HG03575 (cell line): ENCODE data around the gene TMEM272.
"Not testable (repeated sequence)": the region's sequence is repeated elsewhere in the genome, so short reads cannot be mapped to it uniquely, and the experiment has no call there.

Source experiments
- ATAC-seq: cut with Tn5 transposase; IDR thresholded peaks from one replicate; pipeline ENCODE4 v1.9.1; 2021; ENCODE audit not compliant: unreplicated experiment, insufficient number of reproducible peaks, low FRiP score; ENCODE audit errors: extremely low read depth

The TMEM272 gene

DNA sequence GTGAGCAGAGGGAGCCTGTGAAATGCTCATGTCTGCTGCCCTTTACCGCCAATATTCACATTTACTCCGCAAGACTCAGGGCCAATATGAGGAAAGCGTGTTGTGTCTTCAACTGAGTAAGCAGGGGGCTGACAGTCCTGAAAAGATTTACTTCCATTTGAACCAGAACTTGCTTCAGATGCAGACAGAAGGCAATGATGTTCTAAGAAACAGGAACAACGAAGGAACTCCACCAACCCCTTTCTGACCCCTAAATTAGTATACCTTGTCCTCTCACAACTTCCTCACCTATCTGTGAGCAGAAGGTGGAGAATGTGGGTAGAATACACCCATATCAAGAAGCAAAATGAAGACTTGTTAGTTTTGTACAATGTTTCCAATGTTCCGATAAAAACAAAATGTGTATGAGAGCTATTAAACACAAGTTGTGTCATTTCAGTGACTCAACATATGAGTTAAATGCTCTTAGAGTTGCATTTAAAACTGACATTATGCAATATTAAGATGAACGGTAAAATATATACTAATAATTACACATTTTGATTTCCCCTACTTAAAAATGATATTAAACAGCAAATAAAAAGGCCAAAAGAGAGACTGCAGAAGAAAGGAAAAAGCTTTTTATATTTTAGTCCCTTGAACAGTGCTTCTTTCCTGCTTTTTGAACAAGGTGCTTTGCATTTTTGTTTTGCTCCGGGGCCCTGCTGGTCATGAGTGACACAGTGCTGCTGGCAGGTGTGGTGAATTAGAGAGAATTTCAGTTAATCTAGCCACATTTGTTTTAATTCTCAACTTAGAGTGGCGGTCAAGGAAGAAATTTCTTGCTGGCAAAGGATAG, 16.0 kb downstream of the TMEM272 start:
- ATAC-seq = no peak

DNA sequence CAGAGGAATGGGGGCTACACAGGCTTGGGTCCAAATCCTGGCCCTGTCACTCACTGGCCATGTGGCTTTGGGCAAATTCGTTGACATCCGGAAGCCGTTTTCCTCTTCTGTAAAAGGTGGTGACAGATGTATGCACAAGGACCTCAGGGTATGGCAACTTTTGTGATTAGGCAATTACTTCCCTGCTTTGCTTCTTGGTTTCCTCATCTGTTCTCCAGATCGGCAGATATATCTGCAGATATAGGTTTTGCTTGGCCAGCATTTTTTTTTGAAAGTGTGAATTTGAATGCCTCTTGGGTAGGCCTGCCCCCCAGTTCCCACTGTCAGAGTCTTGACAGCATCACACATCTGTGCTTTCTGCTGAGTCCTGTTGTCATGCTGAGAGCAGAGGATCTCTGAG, 17.7 kb downstream of the TMEM272 start:
- ATAC-seq = no peak

DNA sequence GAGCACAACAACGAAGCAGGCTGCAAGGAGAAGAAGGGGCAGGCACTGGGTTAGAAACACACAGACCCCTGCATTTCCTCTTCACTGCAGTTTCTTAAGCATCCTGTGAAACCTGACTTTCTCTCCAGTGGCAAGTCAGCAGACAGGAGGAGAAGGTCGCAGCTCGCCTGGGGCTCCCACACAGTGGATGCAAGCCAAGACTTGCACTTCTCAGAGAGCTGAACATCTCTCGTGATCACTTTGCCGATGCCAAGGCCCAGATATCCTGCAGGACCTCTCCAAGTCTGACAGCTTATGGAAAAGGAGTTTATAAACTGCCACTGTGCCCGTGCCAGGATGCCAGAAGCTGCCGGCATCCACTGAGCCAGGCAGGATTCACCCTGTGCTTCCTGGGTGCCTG, 18.4 kb downstream of the TMEM272 start:
- no peak for ATAC-seq

DNA sequence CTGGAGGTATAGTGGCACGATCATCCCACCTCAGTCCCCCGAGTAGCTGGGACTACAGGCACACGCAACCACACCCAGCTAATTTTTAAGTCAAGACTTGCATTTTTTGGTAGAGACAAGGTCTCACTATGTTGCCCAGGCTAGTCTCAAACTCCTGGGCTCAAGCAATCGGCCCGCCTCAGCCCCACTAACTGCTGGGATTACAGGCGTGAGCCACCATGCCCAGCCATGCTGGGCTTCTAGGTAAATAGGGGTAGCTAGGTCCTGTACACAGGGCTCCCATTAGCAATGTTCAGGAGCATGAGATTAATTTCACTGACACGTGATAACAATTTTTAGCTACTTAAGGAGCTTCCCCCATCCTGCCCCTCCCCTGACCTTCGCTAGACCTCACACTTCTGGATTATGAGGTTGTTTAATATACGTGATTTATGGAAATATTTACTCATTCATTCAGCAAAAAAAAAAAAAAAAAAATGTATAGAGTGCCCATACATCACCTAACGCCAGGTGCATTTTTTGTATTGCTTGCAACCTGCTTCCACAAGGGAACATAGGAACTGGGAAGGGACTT, 19.2 kb downstream of the TMEM272 start:
- ATAC-seq = no peak

DNA sequence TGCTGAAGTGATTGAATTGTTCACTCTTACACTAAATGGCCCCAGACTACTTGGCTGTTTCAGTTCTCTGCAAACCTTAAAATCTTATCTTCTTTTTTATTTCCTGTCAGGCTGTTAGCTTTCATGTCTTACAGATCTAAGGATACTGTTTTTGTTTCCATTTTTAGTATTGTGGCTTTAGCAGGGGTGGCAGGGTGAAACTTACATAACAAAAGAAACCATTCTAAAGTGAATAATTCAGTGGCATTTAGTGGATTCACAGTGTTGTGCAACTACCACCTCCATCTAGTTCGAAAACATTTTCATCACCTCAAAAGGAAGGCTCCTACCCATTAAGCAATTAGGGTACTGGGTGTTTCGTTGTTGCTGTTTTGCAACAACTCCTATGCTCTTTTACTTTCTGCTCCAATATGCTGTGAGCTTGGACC, 19.8 kb downstream of the TMEM272 start:
- no peak for ATAC-seq

DNA sequence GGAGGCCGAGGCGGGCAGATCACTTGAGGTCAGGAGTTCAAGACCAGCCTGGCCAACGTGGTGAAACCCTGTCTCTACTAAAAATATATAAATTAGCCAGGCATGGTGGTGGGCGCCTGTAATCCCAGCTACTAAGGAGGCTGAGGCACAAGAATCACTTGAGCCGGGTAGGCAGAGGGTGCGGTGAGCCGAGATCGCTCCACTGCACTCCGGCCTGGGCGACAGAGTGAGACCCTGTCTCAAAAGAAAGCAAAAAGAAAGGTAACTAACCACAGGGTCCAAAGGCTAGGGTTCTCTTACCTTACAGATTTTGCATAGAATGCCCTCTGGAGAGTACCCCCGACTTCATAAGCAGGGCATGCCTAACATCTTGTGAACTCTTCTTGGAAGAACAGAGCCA, 20.3 kb downstream of the TMEM272 start:
- not testable (repeated sequence) for ATAC-seq

DNA sequence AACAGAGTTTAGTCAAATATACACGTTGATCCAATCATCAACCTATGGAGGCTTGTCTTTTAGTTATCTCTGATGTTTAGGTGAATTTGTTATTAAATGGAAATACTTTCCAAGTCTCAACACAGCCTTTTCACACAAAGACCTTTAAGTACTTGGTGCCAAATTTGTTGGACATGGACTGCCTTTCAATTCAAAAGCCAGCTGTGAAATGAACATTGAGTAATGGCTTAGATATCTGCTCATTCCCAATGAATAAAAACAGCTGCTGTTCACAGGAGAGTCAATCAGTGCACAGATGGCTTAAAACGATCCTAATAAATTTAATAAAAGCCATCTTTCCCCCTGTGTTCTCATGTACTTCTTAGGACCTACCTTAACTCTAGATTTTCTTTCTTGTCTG, 21.1 kb downstream of the TMEM272 start:
- ATAC-seq = no peak

DNA sequence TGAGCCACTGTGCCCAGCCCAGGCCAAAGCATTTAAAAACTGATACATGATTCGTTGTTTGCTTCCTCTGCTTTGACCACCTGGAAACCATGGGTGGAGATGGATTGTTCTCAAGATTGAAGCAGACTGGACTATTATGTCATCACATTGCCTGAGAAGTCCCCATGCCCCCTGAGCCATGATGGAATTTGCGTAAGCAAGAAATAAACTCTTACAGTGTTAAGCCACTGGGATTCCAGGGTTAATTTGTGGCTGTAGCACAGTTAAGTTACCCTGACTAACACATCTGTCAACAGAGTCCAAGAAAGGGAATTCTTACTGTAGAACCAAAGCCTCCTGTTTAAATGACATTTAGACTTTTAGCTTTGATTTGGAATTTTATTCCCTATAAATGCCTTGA, 21.6 kb downstream of the TMEM272 start:
- ATAC-seq = no peak

DNA sequence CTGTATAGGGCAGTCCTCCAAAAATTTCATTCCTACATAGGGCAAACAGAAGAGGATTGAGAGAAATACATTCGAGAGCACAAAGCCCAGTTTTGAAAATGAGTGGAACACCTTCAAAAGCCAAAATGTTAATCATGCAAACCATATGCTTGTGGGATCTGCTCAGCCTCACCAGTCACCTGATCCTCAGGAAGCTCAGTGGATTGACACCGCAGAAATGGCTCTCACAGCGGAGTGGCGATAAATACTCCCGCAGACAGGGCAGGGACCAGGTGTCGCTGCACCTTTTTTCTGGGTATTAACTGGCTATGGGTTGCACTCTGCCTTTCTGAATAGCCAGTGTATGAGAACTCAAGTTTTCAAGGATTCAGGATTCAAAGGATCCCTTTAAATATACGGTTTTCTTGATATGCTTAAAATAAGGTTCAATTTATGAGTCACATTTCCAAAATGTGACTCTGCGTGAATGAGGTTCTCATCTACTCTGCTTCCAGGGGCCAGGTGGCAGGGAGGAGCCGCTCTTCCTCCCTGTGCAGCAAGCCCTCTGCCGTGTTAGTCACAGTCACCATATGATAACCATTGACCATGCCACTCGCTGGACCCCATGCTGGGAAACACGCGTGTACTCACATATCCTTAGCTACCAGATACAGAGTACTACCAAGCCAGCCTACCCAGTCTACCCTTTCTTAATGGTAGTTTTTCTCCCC, 22.7 kb downstream of the TMEM272 start:
- ATAC-seq = no peak

DNA sequence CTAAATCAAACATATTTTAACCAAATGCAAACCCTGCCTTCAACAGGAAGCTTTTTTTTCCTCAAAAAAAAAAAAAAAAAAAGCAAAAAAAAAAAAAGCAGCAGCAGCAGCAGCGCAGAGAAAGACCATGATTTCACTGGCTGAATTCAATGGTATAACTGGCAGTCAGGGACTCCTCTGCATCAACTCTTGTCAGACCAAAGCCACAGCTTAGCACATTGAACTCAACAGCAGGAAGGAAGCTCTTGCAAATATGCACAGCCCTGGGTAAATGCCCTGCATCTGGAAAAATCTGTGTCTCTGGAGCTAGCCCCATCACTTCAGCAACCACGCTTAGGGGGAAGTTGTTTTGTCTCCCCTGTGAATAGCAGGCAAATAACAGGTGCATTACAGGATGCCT, 23.4 kb downstream of the TMEM272 start:
- ATAC-seq = no peak

DNA sequence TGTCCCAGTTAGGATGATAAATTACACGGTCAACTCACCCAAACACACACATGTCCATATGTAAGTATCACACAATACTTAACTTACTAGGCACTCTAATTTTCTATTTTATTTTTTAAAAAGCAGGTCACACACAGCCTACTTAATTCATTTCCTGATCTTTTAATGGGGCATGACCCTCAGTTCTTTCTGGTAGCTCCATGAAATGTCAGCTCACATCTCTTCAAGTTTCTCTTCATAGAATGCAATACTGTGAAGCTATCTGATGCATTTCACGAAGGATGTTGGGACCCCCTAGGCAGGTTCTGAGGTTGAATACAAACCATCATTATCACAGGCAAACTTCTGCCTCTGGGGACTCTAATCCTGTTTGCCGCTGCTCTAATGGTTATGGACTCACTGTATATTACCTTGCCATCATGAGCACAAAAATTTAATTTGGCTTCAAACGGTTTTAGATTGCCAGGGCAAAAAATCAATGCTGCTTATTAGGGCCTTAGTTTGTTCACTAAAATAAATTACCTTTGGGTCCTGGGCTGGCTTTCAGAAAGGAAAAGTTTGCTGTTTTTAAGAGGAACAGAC, 24.9 kb downstream of the TMEM272 start:
- ATAC-seq = no peak

DNA sequence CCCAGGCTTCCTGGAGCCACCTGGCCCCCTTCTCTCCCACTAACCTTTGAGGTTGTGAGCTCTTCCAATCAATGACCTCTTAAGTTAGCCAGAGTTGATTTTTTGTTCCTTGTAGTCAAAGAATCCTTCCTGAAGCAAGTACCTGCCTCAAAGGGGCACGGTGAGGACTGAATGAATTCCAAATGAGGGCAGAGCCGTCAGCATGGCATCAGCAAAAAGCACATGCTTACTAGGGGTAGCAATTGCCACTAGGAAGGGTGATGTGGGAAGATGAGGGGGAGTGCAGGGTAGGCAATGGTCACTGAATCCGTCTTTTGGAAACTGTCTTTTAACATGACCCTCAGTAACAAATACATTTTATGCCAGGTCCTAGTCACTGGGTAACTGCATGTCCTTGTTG, 25.4 kb downstream of the TMEM272 start:
- ATAC-seq = no peak

DNA sequence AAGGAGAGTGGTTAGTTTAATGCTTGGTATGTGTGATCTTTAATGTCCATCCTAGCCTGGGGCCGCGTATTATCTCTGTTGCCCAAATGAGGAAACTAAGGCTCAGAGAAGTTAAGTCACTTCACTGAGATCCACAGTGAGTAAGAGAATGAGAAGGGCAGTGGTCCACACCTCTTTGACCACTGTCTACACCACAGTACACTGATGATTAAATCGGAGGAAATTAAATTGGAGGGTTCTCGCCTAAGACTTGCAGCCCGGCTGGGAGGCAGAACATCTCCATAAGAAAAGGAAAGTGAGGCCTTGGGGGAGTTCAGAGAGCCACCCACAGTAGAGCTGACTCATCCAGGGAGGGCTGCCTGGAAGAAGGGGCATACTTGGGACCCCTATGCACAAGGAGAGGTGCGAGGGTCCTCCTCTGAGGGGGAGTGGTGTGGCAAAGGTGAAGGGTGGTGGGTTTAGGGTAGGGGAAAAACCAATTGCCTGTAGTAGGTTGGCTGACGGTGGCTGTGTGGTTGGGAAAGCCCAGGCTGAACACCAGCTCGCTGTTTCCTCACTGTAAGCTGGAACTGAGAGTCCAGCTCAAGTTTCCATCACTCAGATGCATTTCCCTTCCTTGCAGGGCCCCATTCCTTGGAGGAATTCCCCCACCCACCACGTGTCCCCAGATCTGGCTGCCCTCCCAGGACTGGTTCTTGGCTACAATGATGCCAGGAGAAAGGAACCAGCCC, 26.0 kb downstream of the TMEM272 start:
- ATAC-seq = no peak

DNA sequence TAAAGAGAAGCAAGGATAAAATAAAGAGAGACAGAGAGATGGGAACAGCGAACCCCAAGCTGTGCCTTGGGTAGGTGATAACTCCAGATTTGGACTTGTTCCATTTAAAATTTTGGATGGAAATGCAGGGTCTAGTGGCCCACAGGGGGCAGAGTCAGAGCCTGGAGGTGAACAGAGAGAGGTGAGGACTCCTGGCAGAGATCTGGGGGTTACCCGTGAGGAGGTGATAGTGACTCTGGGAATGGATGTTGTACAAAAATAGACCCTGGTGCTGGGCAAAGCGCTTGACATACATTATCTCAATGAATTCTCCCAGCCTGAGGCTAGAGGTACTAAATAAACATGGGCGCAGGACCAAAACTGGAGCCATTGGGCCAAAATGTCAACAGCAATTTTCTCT, 26.7 kb downstream of the TMEM272 start:
- no peak for ATAC-seq

DNA sequence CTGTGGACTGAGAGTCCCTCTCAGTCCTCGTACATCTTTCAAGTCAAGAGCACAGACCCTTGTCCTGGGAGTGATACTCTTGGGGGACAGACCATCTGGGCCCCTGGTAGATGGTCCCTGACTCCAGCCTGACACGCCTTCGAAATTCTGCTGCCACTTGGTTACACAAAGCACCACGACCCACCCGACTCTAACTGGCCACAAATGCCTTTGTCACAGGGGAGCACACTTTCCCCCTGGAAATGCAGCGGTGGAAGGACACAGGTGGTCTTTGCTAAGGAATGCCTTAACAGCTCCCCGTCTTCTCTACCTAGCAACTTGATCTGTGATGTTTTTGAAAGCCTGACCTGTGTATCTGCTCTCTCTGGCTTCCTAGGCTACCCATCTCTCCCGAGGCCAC, 27.3 kb downstream of the TMEM272 start:
- no peak for ATAC-seq

DNA sequence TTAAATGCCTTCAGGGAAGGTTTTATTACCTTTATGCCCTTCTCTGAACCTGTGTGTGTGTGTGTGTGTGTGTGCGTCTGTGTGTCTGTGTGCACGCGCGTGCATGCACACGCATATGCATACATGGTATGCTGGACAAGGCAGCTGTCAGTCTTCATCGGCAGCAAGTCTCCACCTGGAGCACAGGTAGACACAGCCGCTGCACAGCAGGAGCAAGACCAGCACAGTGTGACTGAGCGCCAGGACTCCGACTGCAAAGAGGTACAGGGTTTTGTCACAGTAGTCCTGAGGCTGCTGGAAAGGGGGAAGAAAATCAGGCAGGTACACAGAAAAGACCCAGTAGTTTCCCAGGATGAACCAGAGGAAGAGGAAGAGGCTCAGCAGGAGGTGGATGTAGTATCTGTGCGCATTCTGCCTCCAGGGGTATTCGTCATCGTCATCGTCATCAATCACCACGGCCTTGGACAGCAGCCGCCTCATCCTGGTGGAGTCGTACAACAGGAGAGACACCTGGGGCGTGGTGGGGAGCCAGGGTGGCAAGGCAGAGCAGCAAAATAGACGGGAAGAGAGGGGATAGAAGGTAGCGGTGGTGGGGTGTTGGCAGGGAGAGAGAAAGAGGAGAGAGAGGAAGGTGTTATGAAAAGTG, 28.2 kb downstream of the TMEM272 start:
- no peak for ATAC-seq

DNA sequence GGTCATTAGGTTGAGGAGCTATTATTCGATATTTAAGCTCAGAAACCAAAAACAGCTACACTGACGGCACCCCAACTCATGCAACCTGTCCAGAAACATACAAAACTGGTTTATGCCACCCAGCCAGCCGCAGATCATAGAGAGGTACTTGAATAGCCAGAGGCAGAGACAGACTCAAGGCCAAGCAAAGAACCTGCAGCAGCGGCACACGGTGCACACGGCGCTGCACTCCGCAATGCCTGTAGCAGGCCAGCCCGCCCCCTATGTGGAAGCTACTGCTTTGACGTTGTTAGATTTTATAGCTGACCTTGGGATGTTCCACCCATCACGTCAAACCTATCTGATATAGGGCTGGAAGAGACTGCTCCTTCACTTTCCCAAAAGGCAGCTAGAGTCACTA, 29.1 kb downstream of the TMEM272 start:
- ATAC-seq = no peak

DNA sequence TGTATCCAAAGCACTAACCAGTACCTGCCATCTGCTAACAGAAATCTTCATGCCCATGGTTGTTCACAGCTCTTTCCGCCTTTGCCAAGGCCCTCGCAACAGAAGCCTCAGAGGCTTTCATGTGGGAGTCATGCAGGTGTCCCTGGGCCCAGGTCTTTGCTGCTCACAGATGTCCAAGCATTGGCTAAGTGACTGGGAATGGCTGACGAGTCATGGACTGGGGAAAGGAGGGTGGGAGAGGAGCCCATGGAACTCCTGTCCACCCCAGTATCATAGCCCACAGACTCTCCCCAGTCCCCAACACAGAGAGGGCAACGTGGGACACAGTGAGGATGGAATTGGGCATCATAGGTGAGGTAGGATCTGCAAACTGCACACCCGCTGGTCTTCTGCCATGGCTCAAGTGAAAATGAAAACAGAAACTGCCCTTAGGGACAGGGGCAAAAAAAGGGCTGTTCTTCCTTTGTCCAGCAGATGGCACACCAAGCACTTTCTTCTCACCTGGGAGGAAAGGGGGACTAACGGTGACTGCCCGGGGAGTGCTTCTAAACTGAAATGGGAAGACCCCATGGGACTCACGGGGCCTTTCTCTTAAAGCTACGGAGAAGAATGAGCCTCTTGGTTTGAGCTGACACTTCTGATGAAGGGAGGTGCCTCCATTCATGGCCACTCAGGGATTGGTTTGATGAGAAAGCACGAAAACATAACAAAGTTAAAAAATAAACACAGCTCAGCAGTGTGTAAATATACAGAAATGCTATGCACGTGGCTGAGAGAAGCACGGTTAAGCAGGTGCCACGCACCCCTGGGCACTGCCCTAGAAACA, 29.9 kb downstream of the TMEM272 start:
- peak; percentile 53 for ATAC-seq
